OCI-LY3 (cell line): ENCODE data around the gene EBPL.

Experiments used
- CTCF ChIP-seq: fragments of 200-600, 300-600 bp; sonication (generic); IDR thresholded peaks from 2 replicates; pipeline ENCODE4 v1.5.1; 2014; ENCODE audit warnings: antibody characterized with exemption, low read length, low read depth
- EZH2phosphoT487 ChIP-seq: fragments of 200-600 bp; shearing (Covaris generic); IDR thresholded peaks from 2 replicates; pipeline ENCODE4 v1.6.1; 2018; ENCODE audit warnings: antibody characterized with exemption, mixed run types, low read depth

GRCh38 chr13:49649963-49650312 is 41.3 kb downstream of the EBPL start:
- TF ChIP-seq CTCF, result no peak
- no peak for TF ChIP-seq EZH2phosphoT487
